GM18951 (cell line): ENCODE measurements around the gene GSN.

ENCODE experiments used
- POLR2A ChIP-seq: IDR thresholded peaks from 4 replicates; pipeline ENCODE4 v1.6.1; 2011; ENCODE audit warnings: mild to moderate bottlenecking; ENCODE audit not compliant: insufficient read length, insufficient read depth; ENCODE audit errors: extremely low read depth
- in situ Hi-C: fragments of 300-500 bp; cut with MboI; formaldehyde crosslinking; loops from one replicate; pipeline ENCODE4 v1.12.0; 2022; ENCODE audit warnings: low sequenced_read_pairs, mixed read lengths, inconsistent platforms; ENCODE audit not compliant: unreplicated experiment

GSN gene

GRCh38 chr9:121259935-121260334, 8.0 kb upstream of the GSN start:
- in situ Hi-C loops = no loop called here
- TF ChIP-seq POLR2A = no peak

GRCh38 chr9:121260457-121261106, 7.4 kb upstream of the GSN start:
- in situ Hi-C loops = no loop called here

GRCh38 chr9:121261107-121261460, 6.9 kb upstream of the GSN start:
- in situ Hi-C loops = no loop called here
- TF ChIP-seq POLR2A = no peak

More at GRCh38 chr9:121260457-121261106, 7.4 kb upstream of the GSN start:
- no peak for TF ChIP-seq POLR2A

- in situ Hi-C loops = no loop called here
Observed at GRCh38 chr9:121261755-121262154, 6.2 kb upstream of the GSN start.

GRCh38 chr9:121262423-121262822, 5.5 kb upstream of the GSN start:
- no peak for TF ChIP-seq POLR2A
- in situ Hi-C loops = no loop called here

More at GRCh38 chr9:121261755-121262154, 6.2 kb upstream of the GSN start:
- no peak for TF ChIP-seq POLR2A

GRCh38 chr9:121262953-121263352, 5.0 kb upstream of the GSN start:
- in situ Hi-C loops = no loop called here

GRCh38 chr9:121266356-121266755, 1.6 kb upstream of the GSN start:
- in situ Hi-C loops = no loop called here

More at GRCh38 chr9:121262953-121263352, 5.0 kb upstream of the GSN start:
- TF ChIP-seq POLR2A = no peak

GRCh38 chr9:121266906-121267650, 884 bp upstream of the GSN start:
- in situ Hi-C loops = no loop called here
- no peak for TF ChIP-seq POLR2A

More at GRCh38 chr9:121266356-121266755, 1.6 kb upstream of the GSN start:
- TF ChIP-seq POLR2A = no peak

GRCh38 chr9:121268598-121268850, 562 bp downstream of the GSN start:
- in situ Hi-C loops = no loop called here

GRCh38 chr9:121268851-121269641, 1.1 kb downstream of the GSN start:
- no peak for TF ChIP-seq POLR2A
- in situ Hi-C loops = no loop called here

More at GRCh38 chr9:121268598-121268850, 562 bp downstream of the GSN start:
- TF ChIP-seq POLR2A = no peak

- no peak for TF ChIP-seq POLR2A
- in situ Hi-C loops = no loop called here
Observed at GRCh38 chr9:121269642-121270254, 1.8 kb downstream of the GSN start.

- in situ Hi-C loops = no loop called here
- no peak for TF ChIP-seq POLR2A
Observed at GRCh38 chr9:121271368-121272341, 3.7 kb downstream of the GSN start.
